HG03108 (cell line): ENCODE data around the gene FRMD4A.

Experiments used
- ATAC-seq: cut with Tn5 transposase; IDR thresholded peaks from one replicate; pipeline ENCODE4 v1.9.1; 2021; ENCODE audit warnings: moderate library complexity; ENCODE audit not compliant: unreplicated experiment

Gene FRMD4A

GRCh38 chr10:13892871-13893270 lies 437.9 kb downstream of the FRMD4A start:
- no peak for ATAC-seq

GRCh38 chr10:13892001-13892491 lies 438.7 kb downstream of the FRMD4A start:
- ATAC-seq = no peak

GRCh38 chr10:13891128-13892000 lies 439.4 kb downstream of the FRMD4A start:
- ATAC-seq = no peak

GRCh38 chr10:13890233-13891127 lies 440.2 kb downstream of the FRMD4A start:
- no peak for ATAC-seq

GRCh38 chr10:13887761-13888160 lies 443.0 kb downstream of the FRMD4A start:
- ATAC-seq = no peak

GRCh38 chr10:13885238-13885990 lies 445.3 kb downstream of the FRMD4A start:
- ATAC-seq = no peak

- no peak for ATAC-seq
Measured at GRCh38 chr10:13883636-13884444, 446.9 kb downstream of the FRMD4A start.

GRCh38 chr10:13882119-13882711 lies 448.5 kb downstream of the FRMD4A start:
- no peak for ATAC-seq

GRCh38 chr10:13880760-13881159 lies 450.0 kb downstream of the FRMD4A start:
- ATAC-seq = no peak

- ATAC-seq = no peak
Measured at GRCh38 chr10:13877154-13877909, 453.4 kb downstream of the FRMD4A start.

- no peak for ATAC-seq
Measured at GRCh38 chr10:13873196-13873595, 457.5 kb downstream of the FRMD4A start.

- ATAC-seq = no peak
Measured at GRCh38 chr10:13872411-13872810, 458.3 kb downstream of the FRMD4A start.

GRCh38 chr10:13871776-13872175 lies 458.9 kb downstream of the FRMD4A start:
- no peak for ATAC-seq

GRCh38 chr10:13871011-13871410 lies 459.7 kb downstream of the FRMD4A start:
- no peak for ATAC-seq

GRCh38 chr10:13869295-13869664 lies 461.4 kb downstream of the FRMD4A start:
- no peak for ATAC-seq

GRCh38 chr10:13868528-13869294 lies 462.0 kb downstream of the FRMD4A start:
- no peak for ATAC-seq

- ATAC-seq = no peak
Measured at GRCh38 chr10:13867822-13868221, 462.9 kb downstream of the FRMD4A start.

- no peak for ATAC-seq
Measured at GRCh38 chr10:13865758-13866491, 464.8 kb downstream of the FRMD4A start.
